GM12878 (cell line): ENCODE results near the gene FCRLB. TPM values are rescaled to one million over a fixed set of nuclear protein-coding genes. Genes with fewer than 3 reads are reported as not detected.
A peak's percentile ranks its signal among the peaks of the same experiment; 100 is the strongest.

Source experiments
- ATAC-seq: fragments of 200-7000 bp; cut with Tn5 transposase; 3 replicates; pipeline ENCODE4 v1.9.1; 2020; ENCODE audit warnings: mild to moderate bottlenecking, moderate library complexity
- BruUV-seq: library from RNA; stranded (reverse); fragments of 400-500 nt; replicated peaks from 2 replicates; lab custom pipeline; 2021; lab: Mats Ljungman, UMichigan
- CTCF ChIA-PET: fragments of 300-600 bp; sonication (Branson Sonifier 250); formaldehyde crosslinking; extraction: SDS; loops from one replicate; lab custom pipeline; 2021; ENCODE audit warnings: inconsistent platforms; lab: Yijun Ruan, JAX
- POLR2A ChIA-PET: fragments of 350-600 bp; formaldehyde crosslinking; extraction: SDS; loops from one replicate; lab custom pipeline; 2021; ENCODE audit warnings: inconsistent platforms; lab: Charles Lee
- RAD21 ChIA-PET: fragments of 300-600 bp; sonication (Branson Sonifier 250); formaldehyde crosslinking; loops from one replicate; lab custom pipeline; 2023; ENCODE audit warnings: antibody characterized with exemption; ENCODE audit not compliant: unreplicated experiment; lab: Charles Lee
- SMC1A ChIA-PET: fragments of 300-600 bp; sonication (Branson Sonifier 250); formaldehyde crosslinking; loops from one replicate; lab custom pipeline; 2023; ENCODE audit not compliant: unreplicated experiment, uncharacterized antibody; lab: Charles Lee
- DNase-seq: peaks from one replicate; pipeline ENCODE4 v3.0.0-alpha.2; 2011; ENCODE audit warnings: low read depth, low spot score
- FAIRE-seq: peaks from 3 replicates; lab custom pipeline; 2011; peaks lifted over from hg19 to GRCh38; lab: Jason Lieb, UNC
- H2AFZ ChIP-seq: 2 replicates; pipeline ENCODE4 v1.6.0; 2011; ENCODE audit warnings: low read depth, low read length, control low read depth; ENCODE audit not compliant: control insufficient read depth
- H3K27ac ChIP-seq: 2 replicates; pipeline ENCODE4 v1.5.1; 2011; ENCODE audit warnings: control low read depth; ENCODE audit not compliant: control insufficient read depth, insufficient read depth
- H3K27me3 ChIP-seq, 2 experiments: replicated peaks in 1 of 2; 2 replicates each; pipeline versions ENCODE4 v1.6.0 to v1.6.1; 2011; ENCODE audit warnings: low read length in 1 of 2; ENCODE audit not compliant: control insufficient read depth in 2 of 2, insufficient read depth in 2 of 2
- H3K36me3 ChIP-seq, 2 experiments: 2 replicates each; pipeline ENCODE4 v1.5.1; 2011; ENCODE audit warnings: low read length in 1 of 2; ENCODE audit not compliant: control insufficient read depth in 2 of 2, insufficient read depth in 2 of 2
- H3K4me1 ChIP-seq: 2 replicates; pipeline ENCODE4 v1.6.1; 2011; ENCODE audit warnings: mild to moderate bottlenecking, low read length, moderate library complexity, mixed read lengths; ENCODE audit not compliant: control insufficient read depth, insufficient read depth
- H3K4me2 ChIP-seq: 2 replicates; pipeline ENCODE4 v1.6.0; 2011; ENCODE audit warnings: control low read depth; ENCODE audit not compliant: control insufficient read depth, insufficient read depth
- H3K4me3 ChIP-seq: fragments of 200-600 bp; sonication (generic); 2 replicates; pipeline ENCODE4 v1.5.1; 2016
- H3K79me2 ChIP-seq: 2 replicates; pipeline ENCODE4 v1.6.0; 2011; ENCODE audit warnings: low read length; ENCODE audit not compliant: control insufficient read depth, insufficient read depth
- H3K9ac ChIP-seq: 2 replicates; pipeline ENCODE4 v1.8.0; 2011; ENCODE audit warnings: low read length, control low read depth, mixed read lengths; ENCODE audit not compliant: control insufficient read depth, insufficient read depth
- H3K9me3 ChIP-seq: replicated peaks from 3 replicates; pipeline ENCODE4 v1.5.1; 2011; ENCODE audit warnings: mild to moderate bottlenecking, low read length; ENCODE audit not compliant: control insufficient read depth, insufficient read depth
- H4K20me1 ChIP-seq: 2 replicates; pipeline ENCODE4 v1.6.0; 2011; ENCODE audit not compliant: control insufficient read depth, insufficient read depth
- BRCA1 ChIP-seq: IDR thresholded peaks from 2 replicates; pipeline ENCODE4 v1.6.1; 2011; ENCODE audit warnings: low read depth, low read length, improper control_type of control experiment
- E2F8 ChIP-seq: fragments of 450-650 bp; IDR thresholded peaks from 2 replicates; pipeline ENCODE4 v1.6.1; 2018; ENCODE audit warnings: mild to moderate bottlenecking, low read depth, moderate library complexity; ENCODE audit not compliant: partially characterized antibody
- HDGF ChIP-seq: fragments of 450-650 bp; IDR thresholded peaks from 2 replicates; pipeline ENCODE4 v1.6.1; 2016; ENCODE audit warnings: antibody characterized with exemption
- JUNB ChIP-seq: IDR thresholded peaks from 2 replicates; pipeline ENCODE4 v1.6.1; 2016; ENCODE audit warnings: antibody characterized with exemption, mild to moderate bottlenecking
- KLF5 ChIP-seq: fragments of 450-650 bp; IDR thresholded peaks from 2 replicates; pipeline ENCODE4 v1.6.1; 2014; ENCODE audit warnings: mild to moderate bottlenecking; ENCODE audit not compliant: partially characterized antibody
- NR2F1 ChIP-seq: fragments of 450-650 bp; conservative IDR thresholded peaks from 2 replicates; pipeline ENCODE4 v1.6.1; 2017; ENCODE audit warnings: mild to moderate bottlenecking
- RAD21 ChIP-seq: IDR thresholded peaks from 2 replicates; pipeline ENCODE4 v1.6.1; 2011; ENCODE audit warnings: mild to moderate bottlenecking, low read depth, low read length, moderate library complexity; ENCODE audit not compliant: insufficient read depth
- RUNX3 ChIP-seq: IDR thresholded peaks from 2 replicates; pipeline ENCODE4 v1.6.1; 2012; ENCODE audit warnings: low read length, inconsistent platforms
- YBX1 ChIP-seq: fragments of 450-650 bp; IDR thresholded peaks from 2 replicates; pipeline ENCODE4 v1.6.1; 2016; ENCODE audit warnings: antibody characterized with exemption
- ZNF384 ChIP-seq: IDR thresholded peaks from 2 replicates; pipeline ENCODE4 v1.6.1; 2012; ENCODE audit warnings: low read depth, mild to moderate bottlenecking, low read length, improper control_type of control experiment, borderline replicate concordance
- WGBS: methylation state at CpG from one replicate; pipeline ENCODE4 v1.1.6; 2016; ENCODE audit warnings: low lambda C conversion rate; ENCODE audit not compliant: insufficient replicate concordance, insufficient coverage; ENCODE audit errors: missing lambda C conversion rate; 5-methylcytosine and 5-hydroxymethylcytosine counted together
- in situ Hi-C: fragments of 300-500 bp; cut with MboI; formaldehyde crosslinking; loops from 9 replicates; pipeline ENCODE4 v1.14.3; 2018; ENCODE audit warnings: mixed read lengths
- intact Hi-C: fragments of 100-400 bp; cut with micrococcal nuclease; formaldehyde crosslinking; loops from one replicate; pipeline ENCODE4 v1.14.2; 2022; ENCODE audit not compliant: unreplicated experiment
- polyA plus RNA-seq, 11 experiments: library from polyadenylated mRNA; depleted of rRNA in 4 of 11; unstranded in 6 of 11; stranded (reverse) in 5 of 11; fragments of >200 nt; fragmentation: Nextera tagmentation in 4 of 11; fragmentation: Illumina TruSeq in 1 of 11; extraction: Ambion mirVana in 4 of 11; extraction: Trizol in 1 of 11; gene quantifications; 1 replicate in 1 of 11; 2 replicates in 10 of 11; pipeline versions ENCODE4 v1.2.1 to v1.2.3, GENCODE V29; 2011 to 2016; ENCODE audit warnings: inconsistent platforms in 2 of 11, missing spikeins in 2 of 11, low read depth in 1 of 11
- total RNA-seq, 4 experiments: library from RNA; depleted of rRNA in 3 of 4; stranded (reverse); fragments of >200 nt in 3 of 4; fragmentation: Illumina TruSeq in 1 of 4; extraction: Trizol in 1 of 4; gene quantifications; 2 replicates each; pipeline versions ENCODE4 v1.2.1 to v1.2.3, GENCODE V29; 2013 to 2021

FCRLB gene
- total and polyA plus RNA-seq, 10 of the 15 experiments (the other 5 are each of a cell fraction or from before 2014, with no cell fraction given): 0.55 to 11.7 (median 5.6) TPM

- no peaks in the 10 kb centered on the region for H4K20me1 ChIP-seq
- SMC1A ChIA-PET: interaction anchor here (1.4 kb wide), 1 partner anchor 20 kb away, joined by 3 read pairs; no protein-coding TSS in a partner anchor
- POLR2A ChIA-PET: no interaction called here
- in situ Hi-C loops: no loop called here
- H3K36me3 ChIP-seq: no peaks in the 10 kb centered on the region
- BruUV-seq: no TSS peak
- no peak for TF ChIP-seq HDGF
- DNase-seq: no peak
- RAD21 ChIA-PET: interaction anchor here (1.0 kb wide), 1 partner anchor 219 kb away, joined by 3 read pairs; no protein-coding TSS in a partner anchor
- no peak overlapping the region for H3K4me2 ChIP-seq
- no peak overlapping the region for H2AFZ ChIP-seq
- CTCF ChIA-PET: interaction anchor here (1.6 kb wide), 1 partner anchor 38 kb away, joined by 4 read pairs; no protein-coding TSS in a partner anchor
- no peak overlapping the region for H3K9ac ChIP-seq
- FAIRE-seq: no peak
- H3K4me3 ChIP-seq: no peak overlapping the region
- no peak overlapping the region for H3K27ac ChIP-seq
- H3K27me3 ChIP-seq: no peaks in the 10 kb centered on the region
- H3K4me1 ChIP-seq: peaks cover 21% of the 10 kb centered on the region
- peaks cover 3% of the 10 kb centered on the region for H3K79me2 ChIP-seq
- intact Hi-C loops: no loop called here
- no peak for ATAC-seq
- H3K9me3 ChIP-seq: no peaks in the 10 kb centered on the region
- WGBS: 87% methylated on average over 8 of the region's 8 CpGs
Measured at GRCh38 chr1:161702250-161702649, 19.1 kb upstream of the FCRLB start.

- FAIRE-seq: no peak
- Histone ChIP-seq H3K9me3 (no peaks in the 10 kb centered on the region), H3K9ac (peak overlapping the region; percentile 3; the same call in 1 of the 2 replicates), H3K36me3 (peaks cover under 1% of the 10 kb centered on the region in 2 experiments; a peak in 3 of 4 replicates), H2AFZ (peak overlapping the region; percentile 39), H3K27ac (peak overlapping the region; percentile 85), H4K20me1 (no peaks in the 10 kb centered on the region), H3K4me1 (peaks cover 22% of the 10 kb centered on the region), H3K4me3 (peak overlapping the region; percentile 12; the same call in 1 of the 2 replicates), H3K27me3 (no peaks in the 10 kb centered on the region), H3K79me2 (peaks cover 36% of the 10 kb centered on the region), H3K4me2 (peak overlapping the region; percentile 94)
- CTCF ChIA-PET: interaction anchor here (0.6 to 1.2 kb wide), 4 partner anchors 13 to 28 kb away, joined by 3 to 4 read pairs (median 4); no protein-coding TSS in a partner anchor
- peak; percentile 40 for ATAC-seq
- POLR2A ChIA-PET: no interaction called here
- RAD21 ChIA-PET: interaction anchor here (0.6 to 2.6 kb wide), 3 partner anchors 10 to 33 kb away, joined by 3 to 12 read pairs (median 4); no protein-coding TSS in a partner anchor
- SMC1A ChIA-PET: interaction anchor here (1.3 to 5.1 kb wide), 8 partner anchors 11 to 82 kb away, joined by 3 to 49 read pairs (median 6); no protein-coding TSS in a partner anchor
- 0% methylated on average over 4 of the region's 4 CpGs for WGBS
- intact Hi-C loops: no loop called here
- TF ChIP-seq E2F8: no peak
- no peak for TF ChIP-seq NR2F1
- no peak for TF ChIP-seq BRCA1
- TF ChIP-seq YBX1: no peak
- TF ChIP-seq JUNB: no peak
- TF ChIP-seq RAD21: 0 out of 2 replicates have a peak, but pooled peaks have one; percentile 2
- TF ChIP-seq ZNF384: no peak
- TF ChIP-seq RUNX3: peak; percentile 80
- no peak for TF ChIP-seq KLF5
- in situ Hi-C loops: no loop called here
- DNase-seq: no peak
- BruUV-seq: no TSS peak
Measured at GRCh38 chr1:161705537-161705936, 15.8 kb upstream of the FCRLB start.
